ENCODE data around the gene THY1. TPM values are rescaled to one million over a fixed set of nuclear protein-coding genes. Genes with fewer than 3 reads are reported as not detected.

Gene THY1
- total and polyA plus RNA-seq, 3 experiments from 2014 or later: 0.40 to 0.74 TPM; not detected in 1

GRCh38 chr11:119372260-119373058, 50.5 kb downstream of the THY1 start:
- Histone ChIP-seq H3K27me3 (ENCODE audit: insufficient read depth, low read length, poor library complexity, severe bottlenecking) (no peaks in the 10 kb centered on the region), H3K9me3 (ENCODE audit: low read length) (no peaks in the 10 kb centered on the region), H3K27ac (ENCODE audit: low read depth, low read length) (no peak overlapping the region), H3K4me3 (ENCODE audit: low read length) (no peak overlapping the region), H3K36me3 (ENCODE audit: insufficient read depth, low read length) (no peaks in the 10 kb centered on the region), H3K4me1 (ENCODE audit: insufficient read depth, low read length) (peaks cover 9% of the 10 kb centered on the region)
- ChIA-PET CTCF (interaction anchor here (0.9 to 15.4 kb wide), 3 partner anchors 9 to 16 kb away, joined by 3 to 145 read pairs (median 26); partner anchors contain the start of gene USP2), POLR2A (no interaction called here)
- H3K36me3 Mint-ChIP-seq: no peaks in the 10 kb centered on the region
- no peaks in the 10 kb centered on the region for H3K9me3 Mint-ChIP-seq
- H3K4me1 Mint-ChIP-seq: peaks cover 18 to 29% (median 19%) of the 10 kb centered on the region in 3 donors
- peaks cover 11 to 25% of the 10 kb centered on the region in 2 donors for H3K27me3 Mint-ChIP-seq
- H3K4me3 Mint-ChIP-seq: no peak overlapping the region
- H3K27ac Mint-ChIP-seq: no peak overlapping the region
- DNase-seq: no peak

GRCh38 chr11:119371778-119372182, 51.2 kb downstream of the THY1 start:
- peaks cover 18 to 29% (median 19%) of the 10 kb centered on the region in 3 donors for H3K4me1 Mint-ChIP-seq
- peak overlapping the region in 1 of 8 donors; percentile 52 for H3K27ac Mint-ChIP-seq
- DNase-seq: no peak
- Histone ChIP-seq H3K9me3 (ENCODE audit: low read length) (no peaks in the 10 kb centered on the region), H3K4me3 (ENCODE audit: low read length) (no peak overlapping the region), H3K27me3 (ENCODE audit: insufficient read depth, low read length, poor library complexity, severe bottlenecking) (no peaks in the 10 kb centered on the region), H3K36me3 (ENCODE audit: insufficient read depth, low read length) (no peaks in the 10 kb centered on the region), H3K27ac (ENCODE audit: low read depth, low read length) (no peak overlapping the region), H3K4me1 (ENCODE audit: insufficient read depth, low read length) (peaks cover 9% of the 10 kb centered on the region)
- H3K36me3 Mint-ChIP-seq: no peaks in the 10 kb centered on the region
- POLR2A ChIA-PET: no interaction called here
- no peaks in the 10 kb centered on the region for H3K9me3 Mint-ChIP-seq
- H3K27me3 Mint-ChIP-seq: peaks cover 15 to 32% of the 10 kb centered on the region in 2 donors
- no peak overlapping the region for H3K4me3 Mint-ChIP-seq
- CTCF ChIA-PET: interaction anchor here (0.9 to 4.2 kb wide), 2 partner anchors 10 to 15 kb away, joined by 3 to 26 read pairs; no protein-coding TSS in a partner anchor

- Histone ChIP-seq H3K27me3 (ENCODE audit: insufficient read depth, low read length, poor library complexity, severe bottlenecking) (no peaks in the 10 kb centered on the region), H3K36me3 (ENCODE audit: insufficient read depth, low read length) (no peaks in the 10 kb centered on the region), H3K4me1 (ENCODE audit: insufficient read depth, low read length) (peaks cover 9% of the 10 kb centered on the region), H3K27ac (ENCODE audit: low read depth, low read length) (no peak overlapping the region), H3K4me3 (ENCODE audit: low read length) (no peak overlapping the region), H3K9me3 (ENCODE audit: low read length) (no peaks in the 10 kb centered on the region)
- Mint-ChIP-seq H3K9me3 (no peaks in the 10 kb centered on the region), H3K27ac (peak overlapping the region in 2 of 8 donors; percentile 72 to 91), H3K4me3 (no peak overlapping the region), H3K4me1 (peaks cover 18 to 29% (median 19%) of the 10 kb centered on the region in 3 donors), H3K36me3 (no peaks in the 10 kb centered on the region), H3K27me3 (peaks cover 21 to 39% of the 10 kb centered on the region in 2 donors)
- DNase-seq: no peak
- ChIA-PET POLR2A (no interaction called here), CTCF (interaction anchor here (0.9 to 4.2 kb wide), 3 partner anchors 10 to 15 kb away, joined by 3 to 28 read pairs (median 26); partner anchors contain the start of gene USP2)
These were observed 51.8 kb downstream of the THY1 start for GRCh38 chr11:119371067-119371601.

GRCh38 chr11:119370486-119371046, 52.4 kb downstream of the THY1 start:
- peaks cover under 1% of the 10 kb centered on the region for H3K27me3 ChIP-seq (ENCODE audit: insufficient read depth, low read length, poor library complexity, severe bottlenecking)
- peak in 1 of 5 donors; percentile 45 for DNase-seq
- Mint-ChIP-seq H3K4me1 (peaks cover 18 to 29% (median 19%) of the 10 kb centered on the region in 3 donors), H3K27me3 (peaks cover 25 to 41% of the 10 kb centered on the region in 2 donors), H3K36me3 (no peaks in the 10 kb centered on the region), H3K9me3 (no peaks in the 10 kb centered on the region), H3K4me3 (no peak overlapping the region), H3K27ac (peak overlapping the region in 7 of 8 donors; percentile 8 to 77 (median 58))
- no peaks in the 10 kb centered on the region for H3K36me3 ChIP-seq (ENCODE audit: insufficient read depth, low read length)
- peaks cover 9% of the 10 kb centered on the region for H3K4me1 ChIP-seq (ENCODE audit: insufficient read depth, low read length)
- ChIA-PET POLR2A (no interaction called here), CTCF (interaction anchor here (0.9 to 4.2 kb wide), 3 partner anchors 9 to 14 kb away, joined by 3 to 28 read pairs (median 26); partner anchors contain the start of gene USP2)
- no peak overlapping the region for H3K4me3 ChIP-seq (ENCODE audit: low read length)
- no peak overlapping the region for H3K27ac ChIP-seq (ENCODE audit: low read depth, low read length)
- no peaks in the 10 kb centered on the region for H3K9me3 ChIP-seq (ENCODE audit: low read length)

GRCh38 chr11:119369132-119369925, 53.6 kb downstream of the THY1 start:
- Histone ChIP-seq H3K36me3 (ENCODE audit: insufficient read depth, low read length) (no peaks in the 10 kb centered on the region), H3K9me3 (ENCODE audit: low read length) (no peaks in the 10 kb centered on the region), H3K27me3 (ENCODE audit: insufficient read depth, low read length, poor library complexity, severe bottlenecking) (peaks cover 13% of the 10 kb centered on the region), H3K27ac (ENCODE audit: low read depth, low read length) (no peak overlapping the region), H3K4me3 (ENCODE audit: low read length) (no peak overlapping the region), H3K4me1 (ENCODE audit: insufficient read depth, low read length) (peaks cover 17% of the 10 kb centered on the region)
- H3K27me3 Mint-ChIP-seq: peaks cover 37 to 54% of the 10 kb centered on the region in 2 donors
- peaks cover 24 to 35% (median 26%) of the 10 kb centered on the region in 3 donors for H3K4me1 Mint-ChIP-seq
- H3K27ac Mint-ChIP-seq: peak overlapping the region in 1 of 8 donors; percentile 33
- H3K4me3 Mint-ChIP-seq: no peak overlapping the region
- ChIA-PET POLR2A (no interaction called here), CTCF (interaction anchor here (0.6 to 4.2 kb wide), 5 partner anchors 12 to 164 kb away, joined by 3 to 28 read pairs (median 6); partner anchors contain the start of gene USP2)
- H3K36me3 Mint-ChIP-seq: no peaks in the 10 kb centered on the region
- no peak for DNase-seq
- no peaks in the 10 kb centered on the region for H3K9me3 Mint-ChIP-seq

GRCh38 chr11:119368121-119369034, 54.6 kb downstream of the THY1 start:
- CTCF ChIA-PET: interaction anchor here (1.3 to 4.2 kb wide), 3 partner anchors 12 to 106 kb away, joined by 6 to 28 read pairs (median 26); partner anchors contain the start of gene USP2
- Histone ChIP-seq H3K36me3 (ENCODE audit: insufficient read depth, low read length) (no peaks in the 10 kb centered on the region), H3K9me3 (ENCODE audit: low read length) (no peaks in the 10 kb centered on the region), H3K27me3 (ENCODE audit: insufficient read depth, low read length, poor library complexity, severe bottlenecking) (peaks cover 19% of the 10 kb centered on the region), H3K27ac (ENCODE audit: low read depth, low read length) (peak overlapping the region; percentile 24), H3K4me1 (ENCODE audit: insufficient read depth, low read length) (peaks cover 12% of the 10 kb centered on the region), H3K4me3 (ENCODE audit: low read length) (no peak overlapping the region)
- H3K36me3 Mint-ChIP-seq: no peaks in the 10 kb centered on the region
- H3K4me3 Mint-ChIP-seq: no peak overlapping the region
- POLR2A ChIA-PET: no interaction called here
- peaks cover 38 to 56% of the 10 kb centered on the region in 2 donors for H3K27me3 Mint-ChIP-seq
- peak overlapping the region in 1 of 8 donors; percentile 17 for H3K27ac Mint-ChIP-seq
- H3K9me3 Mint-ChIP-seq: no peaks in the 10 kb centered on the region
- DNase-seq: no peak
- peaks cover 15 to 29% (median 20%) of the 10 kb centered on the region in 3 donors for H3K4me1 Mint-ChIP-seq

DNA sequence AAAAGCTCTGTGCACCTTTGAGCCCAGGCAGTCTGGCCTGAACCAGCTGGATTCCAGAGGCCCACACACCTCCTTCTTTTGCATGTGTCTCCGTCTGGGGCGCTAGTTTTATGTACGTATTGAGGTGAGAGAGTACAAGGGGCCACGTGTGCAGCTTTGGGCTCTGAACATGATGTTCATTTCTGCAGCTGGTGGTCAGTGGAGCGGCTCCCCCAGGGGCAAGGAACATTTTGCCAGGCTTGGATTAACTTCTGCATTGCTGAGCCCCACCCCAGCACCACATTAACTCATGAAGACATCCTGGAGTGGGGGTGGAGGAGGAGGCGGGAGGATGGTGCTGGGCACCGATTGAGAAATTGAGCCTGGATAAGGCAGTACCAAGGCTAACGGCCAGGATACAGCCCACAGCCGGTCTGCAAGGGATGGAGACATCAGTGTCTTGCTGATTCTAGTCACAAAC, 55.3 kb downstream of the THY1 start:
- no peak overlapping the region for H3K4me3 ChIP-seq (ENCODE audit: low read length)

More for the DNA sequence above, 55.3 kb downstream of the THY1 start:
- H3K9me3 ChIP-seq (ENCODE audit: low read length): no peaks in the 10 kb centered on the region
- H3K36me3 ChIP-seq (ENCODE audit: insufficient read depth, low read length): no peaks in the 10 kb centered on the region
- POLR2A ChIA-PET: no interaction called here
- DNase-seq: no peak
- H3K27me3 ChIP-seq (ENCODE audit: insufficient read depth, low read length, poor library complexity, severe bottlenecking): peaks cover 24% of the 10 kb centered on the region
- no peak overlapping the region for H3K27ac ChIP-seq (ENCODE audit: low read depth, low read length)
- Mint-ChIP-seq H3K36me3 (no peaks in the 10 kb centered on the region), H3K4me3 (no peak overlapping the region), H3K9me3 (no peaks in the 10 kb centered on the region), H3K27ac (no peak overlapping the region), H3K4me1 (peaks cover 16 to 28% (median 16%) of the 10 kb centered on the region in 3 donors), H3K27me3 (peaks cover 41 to 61% of the 10 kb centered on the region in 2 donors)
- peaks cover 9% of the 10 kb centered on the region for H3K4me1 ChIP-seq (ENCODE audit: insufficient read depth, low read length)
- CTCF ChIA-PET: interaction anchor here (1.4 to 4.2 kb wide), 3 partner anchors 11 to 13 kb away, joined by 6 to 28 read pairs (median 26); partner anchors contain the start of gene USP2

All from CD8-positive, alpha-beta memory T cell (primary cell).